Uterus (tissue), 2 donors: Measurements from ENCODE around the gene SYT13.

Experiments
- CTCF ChIP-seq, 4 experiments: fragments of 200-600 bp in 2 of 4; fragments of 450-650 bp in 2 of 4; sonication (generic) in 2 of 4; IDR thresholded peaks; one replicate each; pipeline ENCODE4 v1.5.1; 2016 to 2019; ENCODE audit warnings: antibody characterized with exemption in 4 of 4, mild to moderate bottlenecking in 2 of 4, moderate library complexity in 1 of 4
- POLR2A ChIP-seq, 2 donors: fragments of 450-650 bp; IDR thresholded peaks; one replicate each; pipeline ENCODE4 v1.6.1; 2016; ENCODE audit warnings: antibody characterized with exemption in 2 of 2, mild to moderate bottlenecking in 1 of 2, moderate library complexity in 1 of 2

GRCh38 chr11:45316258-45316657 lies 30.1 kb upstream of the SYT13 start:
- TF ChIP-seq CTCF (IDR thresholded peaks at IDR 0.05) (no peak), POLR2A (IDR thresholded peaks at IDR 0.05) (no peak)
